Esophagus squamous epithelium (tissue), 5 donors: ENCODE data around the gene SIRPA. TPM values are rescaled to one million over a fixed set of nuclear protein-coding genes. Genes with fewer than 3 reads are reported as not detected.

Source experiments
- DNase-seq: peaks from one replicate; lab custom pipeline; 2025; lab: John Stamatoyannopoulos, UW
- H3K27ac ChIP-seq, 4 donors: fragments of 200-600 bp; sonication (generic); one replicate each; pipeline ENCODE4 v1.5.1; 2016 to 2019; ENCODE audit warnings: mild to moderate bottlenecking in 1 of 4
- H3K27me3 ChIP-seq, 4 donors: fragments of 200-600 bp; sonication (generic); 1 replicate in 3 of 4; 2 replicates in 1 of 4; pipeline versions ENCODE4 v1.5.1 to v1.6.0; 2017 to 2021; ENCODE audit warnings: antibody characterized with exemption in 1 of 4
- H3K36me3 ChIP-seq, 3 donors: fragments of 200-600 bp; sonication (generic); one replicate each; pipeline ENCODE4 v1.5.1; 2016 to 2019
- H3K4me1 ChIP-seq, 3 donors: fragments of 200-600 bp; sonication (generic); one replicate each; pipeline ENCODE4 v1.5.1; 2017 to 2019
- H3K4me3 ChIP-seq, 4 donors: fragments of 200-600 bp; sonication (generic); 1 replicate in 3 of 4; 2 replicates in 1 of 4; pipeline ENCODE4 v1.5.1; 2016 to 2019; ENCODE audit warnings: mild to moderate bottlenecking in 2 of 4, moderate library complexity in 1 of 4
- H3K9me3 ChIP-seq, 3 donors: fragments of 200-600 bp; sonication (generic); one replicate each; pipeline ENCODE4 v1.5.1; 2016 to 2019
- POLR2A ChIP-seq, 4 donors: fragments of 450-650 bp; IDR thresholded peaks; one replicate each; pipeline ENCODE4 v1.6.1; 2017; ENCODE audit warnings: antibody characterized with exemption in 4 of 4, mild to moderate bottlenecking in 4 of 4, moderate library complexity in 3 of 4
- WGBS, 2 donors: methylation state at CpG; one replicate each; pipeline ENCODE4 v1.1.5; 2018; 5-methylcytosine and 5-hydroxymethylcytosine counted together
- intact Hi-C: fragments of 100-400 bp; cut with DNase I; formaldehyde crosslinking; loops from one replicate; pipeline ENCODE4 v1.15.0; 2022
- total RNA-seq, 4 donors: library from RNA; depleted of rRNA; stranded (reverse); fragments of >200 nt; gene quantifications; one replicate each; pipeline ENCODE4 v1.1.0, GENCODE V29; 2016
- TF ChIP-seq, protein P1 (sequence below), 6 experiments: fragments of 450-650 bp in 4 of 6; fragments of 200-600 bp in 2 of 6; sonication (generic) in 2 of 6; IDR thresholded peaks; one replicate each; pipeline ENCODE4 v1.5.1; 2016 to 2019; ENCODE audit warnings: antibody characterized with exemption in 6 of 6, mild to moderate bottlenecking in 4 of 6, moderate library complexity in 4 of 6
- donor health status: DM: yes; HTN: yes; CAD: no.

Gene SIRPA
- total RNA-seq, 4 donors from 2014 or later: 9.3 to 23.4 (median 20.1) TPM

DNA sequence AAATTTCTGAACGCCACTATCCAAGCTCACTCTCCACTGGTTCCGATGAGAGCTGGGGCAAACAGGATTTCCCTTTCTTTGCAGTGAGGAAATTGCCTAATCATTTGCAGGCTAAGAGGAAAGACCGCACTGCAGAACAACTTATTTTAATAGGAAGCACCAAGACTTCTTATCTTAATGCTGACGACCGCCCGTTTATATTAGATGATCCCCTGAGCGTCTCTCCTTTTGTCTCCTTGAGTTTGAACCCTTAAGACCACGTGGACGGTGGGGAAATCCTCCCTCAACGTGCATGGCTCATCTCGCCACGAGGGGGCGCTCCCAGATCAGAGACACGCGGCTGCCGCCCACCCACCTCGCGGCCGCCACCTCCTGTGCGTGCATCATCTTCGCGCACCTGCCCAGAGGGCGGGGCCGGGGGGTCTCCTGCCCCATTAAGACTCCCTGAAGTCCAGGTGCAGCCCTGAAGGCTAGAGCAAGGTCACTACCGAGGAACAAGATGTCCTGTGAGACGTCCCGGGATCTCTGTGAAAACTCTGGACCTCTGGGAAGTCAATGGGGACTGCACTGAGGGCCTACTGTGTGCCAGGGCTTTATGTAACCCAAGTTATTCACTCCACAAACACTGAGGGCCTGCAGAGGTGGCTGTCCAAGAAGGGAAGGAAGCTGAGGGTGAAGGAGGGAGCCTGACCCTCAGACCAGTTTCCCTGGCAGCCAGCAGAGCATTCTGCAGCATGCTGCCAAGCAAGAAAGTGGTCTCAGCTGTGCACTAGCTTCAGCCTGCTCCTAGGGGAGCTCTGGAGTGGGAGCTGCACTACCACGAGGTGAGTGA is 70.5 kb downstream of the SIRPA start:
- 1 to 3% methylated on average over 16 to 25 of the region's 28 CpGs for WGBS, 2 donors
- no peaks in the 10 kb centered on the region for H3K36me3 ChIP-seq
- intact Hi-C loops: loop anchor here (5.0 kb wide), 1 partner anchor 207 kb away; no protein-coding TSS in a partner anchor
- DNase-seq: no peak
- H3K27me3 ChIP-seq: peaks cover 0 to 45% (median 0%) of the 10 kb centered on the region in 4 donors
- H3K4me1 ChIP-seq: peaks cover 7 to 13% (median 7%) of the 10 kb centered on the region in 3 donors
- H3K9me3 ChIP-seq: no peaks in the 10 kb centered on the region
- H3K4me3 ChIP-seq: peak overlapping the region in 1 of 4 donors; percentile 40
- TF ChIP-seq, protein P1, sequence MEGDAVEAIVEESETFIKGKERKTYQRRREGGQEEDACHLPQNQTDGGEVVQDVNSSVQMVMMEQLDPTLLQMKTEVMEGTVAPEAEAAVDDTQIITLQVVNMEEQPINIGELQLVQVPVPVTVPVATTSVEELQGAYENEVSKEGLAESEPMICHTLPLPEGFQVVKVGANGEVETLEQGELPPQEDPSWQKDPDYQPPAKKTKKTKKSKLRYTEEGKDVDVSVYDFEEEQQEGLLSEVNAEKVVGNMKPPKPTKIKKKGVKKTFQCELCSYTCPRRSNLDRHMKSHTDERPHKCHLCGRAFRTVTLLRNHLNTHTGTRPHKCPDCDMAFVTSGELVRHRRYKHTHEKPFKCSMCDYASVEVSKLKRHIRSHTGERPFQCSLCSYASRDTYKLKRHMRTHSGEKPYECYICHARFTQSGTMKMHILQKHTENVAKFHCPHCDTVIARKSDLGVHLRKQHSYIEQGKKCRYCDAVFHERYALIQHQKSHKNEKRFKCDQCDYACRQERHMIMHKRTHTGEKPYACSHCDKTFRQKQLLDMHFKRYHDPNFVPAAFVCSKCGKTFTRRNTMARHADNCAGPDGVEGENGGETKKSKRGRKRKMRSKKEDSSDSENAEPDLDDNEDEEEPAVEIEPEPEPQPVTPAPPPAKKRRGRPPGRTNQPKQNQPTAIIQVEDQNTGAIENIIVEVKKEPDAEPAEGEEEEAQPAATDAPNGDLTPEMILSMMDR (IDR thresholded peaks at IDR 0.05): peak; percentile 82 to 92 (median 88)
- no peak for TF ChIP-seq POLR2A (IDR thresholded peaks at IDR 0.05)
- no peak overlapping the region for H3K27ac ChIP-seq

DNA sequence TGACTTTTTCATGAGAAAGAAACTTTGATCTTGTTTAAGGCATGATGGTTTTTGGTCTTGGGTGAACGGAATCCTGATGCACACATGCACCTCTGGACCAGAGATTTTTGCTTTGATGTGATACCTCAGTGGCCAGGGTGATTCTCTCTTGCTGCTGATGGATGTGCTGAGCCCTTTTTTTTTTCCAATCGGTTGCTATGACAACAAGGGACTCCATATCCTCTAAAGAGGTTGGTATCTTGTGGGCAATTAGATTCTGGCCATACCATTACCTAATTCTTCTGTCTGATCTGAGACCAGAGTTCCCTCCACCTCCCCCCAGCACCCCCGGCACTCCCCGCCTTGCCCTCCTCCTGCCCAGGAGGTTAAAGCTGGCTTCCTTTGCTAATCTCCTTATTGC is 73.8 kb downstream of the SIRPA start:
- WGBS, 2 donors: 62 to 68% methylated on average over 4 of the region's 4 CpGs
- no peak overlapping the region for H3K4me3 ChIP-seq
- peaks cover 0 to 52% (median 0%) of the 10 kb centered on the region in 4 donors for H3K27me3 ChIP-seq
- H3K36me3 ChIP-seq: no peaks in the 10 kb centered on the region
- TF ChIP-seq, protein P1 (IDR thresholded peaks at IDR 0.05): no peak
- no peak for TF ChIP-seq POLR2A (IDR thresholded peaks at IDR 0.05)
- H3K9me3 ChIP-seq: no peaks in the 10 kb centered on the region
- DNase-seq: no peak
- H3K4me1 ChIP-seq: peaks cover 7 to 13% (median 7%) of the 10 kb centered on the region in 3 donors
- intact Hi-C loops: loop anchor here (5.0 kb wide), 1 partner anchor 203 kb away; no protein-coding TSS in a partner anchor
- H3K27ac ChIP-seq: no peak overlapping the region

DNA sequence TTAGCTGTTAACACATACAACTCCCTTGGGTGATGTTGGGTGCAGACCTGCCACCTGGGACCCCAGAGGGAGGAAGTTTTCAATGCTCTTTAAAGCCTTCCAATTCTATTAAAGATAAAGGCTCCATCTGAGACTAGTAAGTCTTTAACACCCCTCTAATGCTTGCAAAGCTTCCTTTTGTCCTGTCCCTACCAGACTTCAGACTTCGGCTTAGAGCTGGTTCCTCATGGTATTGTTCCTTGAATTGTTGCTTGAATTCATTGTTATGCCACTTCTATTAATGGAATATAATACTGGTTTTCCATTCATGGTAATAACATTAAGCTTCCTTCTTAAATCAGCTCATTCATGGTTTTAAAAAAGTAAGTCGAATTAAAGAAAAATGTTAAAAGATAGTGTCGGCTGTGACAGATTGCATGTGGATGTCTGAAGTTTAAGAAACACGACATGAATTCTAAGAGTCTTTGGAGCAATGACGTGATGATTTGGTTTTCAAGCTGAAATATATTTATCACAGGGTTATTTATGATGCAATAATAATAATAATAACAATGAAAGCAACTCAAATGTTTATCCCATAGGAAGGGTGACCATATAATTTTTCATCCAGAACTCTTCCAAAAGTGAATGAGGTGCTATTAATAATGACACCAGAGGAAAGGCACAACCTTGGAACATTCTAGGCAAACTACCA is 76.8 kb downstream of the SIRPA start:
- Histone ChIP-seq H3K4me3 (no peak overlapping the region), H3K36me3 (no peaks in the 10 kb centered on the region), H3K27ac (no peak overlapping the region), H3K4me1 (no peaks in the 10 kb centered on the region), H3K27me3 (peaks cover 0 to 61% (median 0%) of the 10 kb centered on the region in 4 donors), H3K9me3 (no peaks in the 10 kb centered on the region)
- intact Hi-C loops: no loop called here
- no peak for TF ChIP-seq POLR2A (IDR thresholded peaks at IDR 0.05)
- TF ChIP-seq, protein P1 (IDR thresholded peaks at IDR 0.05): no peak
- DNase-seq: no peak
- 63 to 72% methylated on average over 5 of the region's 5 CpGs for WGBS, 2 donors

DNA sequence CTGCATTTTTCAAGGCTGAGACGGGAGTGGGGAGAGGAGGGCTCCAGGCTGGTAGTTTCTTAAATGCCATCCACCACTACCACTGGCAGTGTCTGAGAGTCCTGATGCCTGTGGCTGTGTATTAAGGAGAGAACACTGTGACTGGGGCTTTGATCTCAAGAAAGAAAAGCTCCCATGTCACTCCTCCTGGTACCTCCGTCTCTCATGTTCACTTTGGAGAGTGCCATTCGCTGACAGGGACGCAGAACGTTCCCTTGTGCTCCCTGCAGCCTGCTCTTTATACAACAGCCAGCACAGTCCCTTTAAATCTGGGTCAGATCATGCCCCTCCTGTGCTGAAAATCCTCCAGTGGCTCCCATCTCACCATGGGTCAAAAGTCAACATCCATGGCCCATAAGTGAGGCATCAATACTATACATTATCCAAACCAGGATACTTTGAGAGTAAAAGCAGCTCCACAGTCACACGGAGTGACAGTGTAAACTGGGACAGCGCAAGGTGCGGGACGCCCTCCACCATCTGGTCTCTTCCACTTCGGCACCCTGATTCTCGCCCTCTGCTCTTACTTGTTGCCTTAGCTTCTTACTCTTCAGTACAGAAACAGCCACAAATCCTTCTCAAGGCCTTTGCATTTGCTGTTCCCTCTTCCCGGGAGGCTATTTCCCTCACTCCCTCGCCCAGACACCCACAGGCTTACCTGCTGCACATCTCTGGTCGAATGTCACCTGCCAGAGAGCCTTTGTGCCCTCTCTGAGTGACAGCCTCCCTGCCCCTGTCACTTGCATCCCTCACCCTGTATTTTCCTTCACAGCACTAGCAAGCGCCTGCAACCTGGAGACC is 78.6 kb downstream of the SIRPA start:
- Histone ChIP-seq H3K9me3 (no peaks in the 10 kb centered on the region), H3K27ac (no peak overlapping the region), H3K27me3 (peaks cover 0 to 76% (median 0%) of the 10 kb centered on the region in 4 donors), H3K36me3 (no peaks in the 10 kb centered on the region), H3K4me3 (no peak overlapping the region), H3K4me1 (no peaks in the 10 kb centered on the region)
- DNase-seq: no peak
- intact Hi-C loops: no loop called here
- 61 to 62% methylated on average over 15 of the region's 15 CpGs for WGBS, 2 donors
- no peak for TF ChIP-seq POLR2A (IDR thresholded peaks at IDR 0.05)
- TF ChIP-seq, protein P1 (IDR thresholded peaks at IDR 0.05): no peak
